ENCODE results near the gene USP21.

Gene USP21

GRCh38 chr1:161177936-161178244 lies 18.6 kb downstream of the USP21 start:
- Histone ChIP-seq H3K27ac (ENCODE audit: insufficient read depth, low read depth, low read length, poor library complexity, severe bottlenecking) (peak overlapping the region; percentile 51), H3K4me3 (ENCODE audit: insufficient read depth, low read depth, low read length) (peak overlapping the region; percentile 74), H3K9me3 (ENCODE audit: control insufficient read depth, low read length) (no peaks in the 10 kb centered on the region), H3K27me3 (ENCODE audit: control insufficient read depth, insufficient read depth, low read length, poor library complexity, severe bottlenecking) (no peaks in the 10 kb centered on the region), H3K36me3 (ENCODE audit: control insufficient read depth, insufficient read depth, low read length) (peaks cover 17% of the 10 kb centered on the region), H3K4me1 (ENCODE audit: control insufficient read depth, insufficient read depth, low read length) (no peaks in the 10 kb centered on the region)
- 63 to 67% methylated on average over 9 of the region's 9 CpGs for WGBS, 2 experiments

DNA sequence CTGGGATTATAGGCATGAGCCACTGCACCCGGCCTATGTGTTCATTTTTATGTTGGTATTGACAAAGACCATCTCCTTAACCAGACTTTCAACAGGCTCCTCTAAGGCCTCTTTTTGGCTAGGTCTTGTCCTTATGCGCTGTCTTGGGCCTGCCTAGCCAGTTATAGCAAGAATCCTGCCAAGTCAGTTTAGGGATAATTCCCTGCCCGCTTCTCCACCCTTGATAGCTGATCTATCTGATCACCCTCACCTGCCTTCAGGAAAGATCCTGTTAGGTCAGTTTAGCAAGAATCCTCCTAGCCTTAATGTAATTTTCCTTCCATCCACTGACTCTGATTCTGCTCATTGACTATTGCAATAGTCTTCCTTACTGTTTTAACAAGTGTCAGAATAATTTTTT lies 20.4 kb downstream of the USP21 start:
- Histone ChIP-seq H3K27me3 (ENCODE audit: control insufficient read depth, insufficient read depth, low read length, poor library complexity, severe bottlenecking) (no peaks in the 10 kb centered on the region), H3K27ac (ENCODE audit: insufficient read depth, low read depth, low read length, poor library complexity, severe bottlenecking) (no peak overlapping the region), H3K36me3 (ENCODE audit: control insufficient read depth, insufficient read depth, low read length) (peaks cover 4% of the 10 kb centered on the region), H3K9me3 (ENCODE audit: control insufficient read depth, low read length) (no peaks in the 10 kb centered on the region), H3K4me1 (ENCODE audit: control insufficient read depth, insufficient read depth, low read length) (no peaks in the 10 kb centered on the region), H3K4me3 (ENCODE audit: insufficient read depth, low read depth, low read length) (no peak overlapping the region)
- WGBS, 2 experiments, result 92 to 95% methylated on average over 3 of the region's 3 CpGs

DNA sequence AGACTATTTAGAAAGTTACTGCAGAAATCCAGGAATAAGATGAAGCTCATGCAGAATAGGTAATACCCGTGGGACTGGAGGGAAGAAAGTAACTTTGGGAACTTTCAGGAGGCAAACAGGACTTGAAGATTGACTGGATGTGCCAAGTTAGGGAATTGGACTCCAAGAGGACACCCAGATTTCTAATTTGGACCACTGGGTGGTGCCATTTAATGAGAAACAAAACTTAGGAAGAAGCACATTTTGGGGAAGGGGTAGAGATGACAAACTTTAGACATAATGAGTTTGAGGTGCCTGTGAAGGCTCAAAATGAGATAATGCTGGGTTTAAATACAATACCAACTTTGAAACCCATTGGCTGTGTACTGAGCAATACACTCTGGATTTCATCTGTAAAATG lies 21.3 kb downstream of the USP21 start:
- Histone ChIP-seq H3K27me3 (ENCODE audit: control insufficient read depth, insufficient read depth, low read length, poor library complexity, severe bottlenecking) (no peaks in the 10 kb centered on the region), H3K27ac (ENCODE audit: insufficient read depth, low read depth, low read length, poor library complexity, severe bottlenecking) (no peak overlapping the region), H3K9me3 (ENCODE audit: control insufficient read depth, low read length) (no peaks in the 10 kb centered on the region), H3K36me3 (ENCODE audit: control insufficient read depth, insufficient read depth, low read length) (no peaks in the 10 kb centered on the region), H3K4me3 (ENCODE audit: insufficient read depth, low read depth, low read length) (no peak overlapping the region), H3K4me1 (ENCODE audit: control insufficient read depth, insufficient read depth, low read length) (no peaks in the 10 kb centered on the region)
- 75% methylated on average over 1 of the region's 1 CpG for WGBS, 2 experiments

DNA sequence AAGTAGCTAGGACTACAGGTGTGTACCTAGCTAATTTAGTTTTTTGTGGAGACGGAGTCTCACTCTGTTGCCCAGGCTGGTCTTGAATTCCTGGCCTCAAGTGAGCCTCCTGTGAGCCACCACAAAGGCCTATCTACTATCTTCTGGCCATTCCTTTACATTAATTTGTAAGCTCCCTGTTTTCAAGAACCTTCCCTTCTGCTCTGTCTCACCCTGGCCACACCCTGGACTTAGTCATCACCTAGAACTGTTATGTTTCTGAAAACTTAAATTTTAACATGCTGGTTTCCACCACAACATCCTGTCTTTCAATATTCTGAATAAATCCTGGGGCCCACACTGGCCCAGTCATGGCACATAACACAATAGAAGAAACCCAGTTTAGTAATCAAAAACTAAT lies 22.9 kb downstream of the USP21 start:
- 83 to 100% methylated on average over 1 of the region's 1 CpG for WGBS, 2 experiments
- Histone ChIP-seq H3K36me3 (ENCODE audit: control insufficient read depth, insufficient read depth, low read length) (no peaks in the 10 kb centered on the region), H3K27ac (ENCODE audit: insufficient read depth, low read depth, low read length, poor library complexity, severe bottlenecking) (no peak overlapping the region), H3K27me3 (ENCODE audit: control insufficient read depth, insufficient read depth, low read length, poor library complexity, severe bottlenecking) (no peaks in the 10 kb centered on the region), H3K9me3 (ENCODE audit: control insufficient read depth, low read length) (no peaks in the 10 kb centered on the region), H3K4me1 (ENCODE audit: control insufficient read depth, insufficient read depth, low read length) (no peaks in the 10 kb centered on the region), H3K4me3 (ENCODE audit: insufficient read depth, low read depth, low read length) (no peak overlapping the region)

GRCh38 chr1:161185282-161185682 lies 26.0 kb downstream of the USP21 start:
- Histone ChIP-seq H3K27me3 (ENCODE audit: control insufficient read depth, insufficient read depth, low read length, poor library complexity, severe bottlenecking) (no peaks in the 10 kb centered on the region), H3K9me3 (ENCODE audit: control insufficient read depth, low read length) (no peaks in the 10 kb centered on the region), H3K4me3 (ENCODE audit: insufficient read depth, low read depth, low read length) (no peak overlapping the region), H3K27ac (ENCODE audit: insufficient read depth, low read depth, low read length, poor library complexity, severe bottlenecking) (no peak overlapping the region), H3K4me1 (ENCODE audit: control insufficient read depth, insufficient read depth, low read length) (no peaks in the 10 kb centered on the region), H3K36me3 (ENCODE audit: control insufficient read depth, insufficient read depth, low read length) (no peaks in the 10 kb centered on the region)
- WGBS, 2 experiments, result 64 to 68% methylated on average over 3 of the region's 3 CpGs

DNA sequence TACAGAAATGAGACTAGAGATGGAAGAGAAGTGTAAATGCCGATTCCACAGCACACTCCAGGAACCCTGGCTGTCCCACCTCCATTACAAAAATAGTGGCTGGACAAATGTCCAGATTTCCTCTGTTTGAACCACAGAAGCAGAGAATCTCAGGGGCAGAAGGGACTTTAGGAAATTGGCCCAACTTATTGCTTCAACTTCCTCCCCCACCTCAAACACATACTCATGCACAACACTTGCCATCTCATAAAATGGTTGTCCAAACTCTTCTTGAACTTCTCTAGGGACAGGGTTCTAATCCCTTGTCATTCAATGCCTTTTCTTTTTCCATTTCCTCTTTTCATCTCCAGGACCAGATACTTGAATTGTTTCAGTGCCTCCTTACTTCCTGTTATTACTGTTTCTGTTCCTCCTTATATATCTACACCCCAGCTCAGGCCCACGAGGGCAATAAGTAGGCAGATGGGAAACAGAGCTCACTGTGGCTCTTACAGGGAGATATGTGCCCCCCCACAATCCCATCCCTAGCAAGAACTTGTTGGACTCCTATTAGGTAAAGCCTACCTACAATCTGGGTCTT lies 26.5 kb downstream of the USP21 start:
- no peaks in the 10 kb centered on the region for H3K4me1 ChIP-seq (ENCODE audit: control insufficient read depth, insufficient read depth, low read length)
- no peak overlapping the region for H3K27ac ChIP-seq (ENCODE audit: insufficient read depth, low read depth, low read length, poor library complexity, severe bottlenecking)
- no peaks in the 10 kb centered on the region for H3K9me3 ChIP-seq (ENCODE audit: control insufficient read depth, low read length)
- no peak overlapping the region for H3K4me3 ChIP-seq (ENCODE audit: insufficient read depth, low read depth, low read length)
- no peaks in the 10 kb centered on the region for H3K36me3 ChIP-seq (ENCODE audit: control insufficient read depth, insufficient read depth, low read length)
- H3K27me3 ChIP-seq (ENCODE audit: control insufficient read depth, insufficient read depth, low read length, poor library complexity, severe bottlenecking), result no peaks in the 10 kb centered on the region
- WGBS, 2 experiments, result 90 to 100% methylated on average over 2 of the region's 2 CpGs

- WGBS, 2 experiments, result 92 to 93% methylated on average over 3 of the region's 3 CpGs
- Histone ChIP-seq H3K4me3 (ENCODE audit: insufficient read depth, low read depth, low read length) (no peak overlapping the region), H3K4me1 (ENCODE audit: control insufficient read depth, insufficient read depth, low read length) (no peaks in the 10 kb centered on the region), H3K27me3 (ENCODE audit: control insufficient read depth, insufficient read depth, low read length, poor library complexity, severe bottlenecking) (no peaks in the 10 kb centered on the region), H3K36me3 (ENCODE audit: control insufficient read depth, insufficient read depth, low read length) (no peaks in the 10 kb centered on the region), H3K27ac (ENCODE audit: insufficient read depth, low read depth, low read length, poor library complexity, severe bottlenecking) (no peak overlapping the region), H3K9me3 (ENCODE audit: control insufficient read depth, low read length) (no peaks in the 10 kb centered on the region)
Observed at GRCh38 chr1:161187311-161187710, 28.0 kb downstream of the USP21 start.

DNA sequence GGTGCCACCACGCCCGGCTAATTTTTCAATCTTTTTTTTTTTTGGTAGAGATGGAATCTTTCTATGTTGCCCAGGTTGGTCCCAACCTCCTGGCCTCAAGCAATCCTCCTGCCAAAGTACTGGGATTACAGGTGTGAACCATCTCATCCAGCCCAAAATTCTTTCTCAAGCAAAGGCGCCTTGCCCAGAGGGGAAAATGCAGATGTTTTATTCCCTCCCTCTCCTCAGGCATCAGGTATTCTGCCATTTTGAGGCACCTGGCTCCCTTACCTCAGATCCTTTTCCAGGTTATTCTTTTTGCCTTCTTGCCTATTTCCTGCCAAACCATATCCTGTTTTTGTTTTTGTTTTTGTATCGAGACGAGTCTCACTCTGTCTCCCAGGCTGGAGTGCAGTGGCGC lies 29.1 kb downstream of the USP21 start:
- Histone ChIP-seq H3K4me3 (ENCODE audit: insufficient read depth, low read depth, low read length) (no peak overlapping the region), H3K27ac (ENCODE audit: insufficient read depth, low read depth, low read length, poor library complexity, severe bottlenecking) (no peak overlapping the region), H3K4me1 (ENCODE audit: control insufficient read depth, insufficient read depth, low read length) (no peaks in the 10 kb centered on the region), H3K9me3 (ENCODE audit: control insufficient read depth, low read length) (no peaks in the 10 kb centered on the region), H3K36me3 (ENCODE audit: control insufficient read depth, insufficient read depth, low read length) (no peaks in the 10 kb centered on the region), H3K27me3 (ENCODE audit: control insufficient read depth, insufficient read depth, low read length, poor library complexity, severe bottlenecking) (no peaks in the 10 kb centered on the region)
- WGBS, 2 experiments, result 94% methylated on average over 6 of the region's 6 CpGs

DNA sequence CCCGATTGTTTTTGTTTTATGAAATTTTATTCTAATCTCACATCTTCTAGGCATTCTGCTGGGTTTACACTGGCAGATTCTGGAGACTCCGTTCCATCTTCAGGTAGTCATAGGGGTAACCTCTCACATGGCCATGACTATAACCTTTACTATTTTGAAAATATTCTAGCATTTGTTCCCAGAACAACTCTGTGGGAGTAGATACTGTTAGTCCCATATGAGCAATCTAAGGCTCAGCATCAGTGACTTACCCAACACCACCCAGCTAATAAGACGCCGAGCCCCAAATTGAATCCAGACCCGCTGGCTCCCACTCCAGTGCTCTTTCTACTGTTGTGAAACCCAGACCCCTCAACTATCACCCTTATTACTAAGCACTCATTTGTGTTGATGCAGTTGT lies 29.7 kb downstream of the USP21 start:
- Histone ChIP-seq H3K27ac (ENCODE audit: insufficient read depth, low read depth, low read length, poor library complexity, severe bottlenecking) (no peak overlapping the region), H3K4me1 (ENCODE audit: control insufficient read depth, insufficient read depth, low read length) (no peaks in the 10 kb centered on the region), H3K36me3 (ENCODE audit: control insufficient read depth, insufficient read depth, low read length) (no peaks in the 10 kb centered on the region), H3K27me3 (ENCODE audit: control insufficient read depth, insufficient read depth, low read length, poor library complexity, severe bottlenecking) (no peaks in the 10 kb centered on the region), H3K9me3 (ENCODE audit: control insufficient read depth, low read length) (no peaks in the 10 kb centered on the region), H3K4me3 (ENCODE audit: insufficient read depth, low read depth, low read length) (no peak overlapping the region)
- WGBS, 2 experiments, result 87 to 91% methylated on average over 5 of the region's 5 CpGs

DNA sequence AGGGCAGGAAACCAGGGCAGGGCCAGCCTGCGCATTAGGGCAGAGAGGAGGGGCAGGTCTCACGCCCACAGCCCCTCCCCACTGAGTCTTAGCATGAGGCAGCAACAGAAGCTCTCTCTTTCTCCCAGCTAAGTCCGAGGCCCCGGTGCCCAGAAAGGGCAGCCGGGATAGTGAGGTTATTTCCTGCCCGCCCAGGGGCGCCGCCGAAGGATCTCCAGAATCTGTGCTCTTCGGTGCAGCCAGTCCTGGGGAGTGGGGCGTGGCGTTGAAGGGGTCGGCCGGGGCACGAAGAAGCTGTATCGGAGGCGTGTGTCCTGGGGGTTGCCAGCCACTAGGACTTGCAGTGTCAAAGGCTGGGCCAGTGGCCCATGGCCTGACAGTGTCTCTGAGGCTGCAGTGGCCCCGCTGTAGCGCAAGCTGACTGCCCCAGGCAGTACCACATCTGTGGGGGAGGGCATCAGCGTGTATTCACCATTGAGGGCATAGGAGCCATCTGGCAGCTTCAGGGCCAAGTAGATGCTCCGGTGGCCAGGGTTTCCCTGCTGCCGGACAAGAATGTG lies 31.7 kb downstream of the USP21 start:
- Histone ChIP-seq H3K36me3 (ENCODE audit: control insufficient read depth, insufficient read depth, low read length) (no peaks in the 10 kb centered on the region), H3K9me3 (ENCODE audit: control insufficient read depth, low read length) (no peaks in the 10 kb centered on the region), H3K4me1 (ENCODE audit: control insufficient read depth, insufficient read depth, low read length) (no peaks in the 10 kb centered on the region), H3K27ac (ENCODE audit: insufficient read depth, low read depth, low read length, poor library complexity, severe bottlenecking) (no peak overlapping the region), H3K4me3 (ENCODE audit: insufficient read depth, low read depth, low read length) (no peak overlapping the region), H3K27me3 (ENCODE audit: control insufficient read depth, insufficient read depth, low read length, poor library complexity, severe bottlenecking) (no peaks in the 10 kb centered on the region)
- 88% methylated on average over 22 of the region's 22 CpGs for WGBS, 2 experiments

GRCh38 chr1:161191971-161192370 lies 32.7 kb downstream of the USP21 start:
- Histone ChIP-seq H3K4me3 (ENCODE audit: insufficient read depth, low read depth, low read length) (no peak overlapping the region), H3K27me3 (ENCODE audit: control insufficient read depth, insufficient read depth, low read length, poor library complexity, severe bottlenecking) (no peaks in the 10 kb centered on the region), H3K27ac (ENCODE audit: insufficient read depth, low read depth, low read length, poor library complexity, severe bottlenecking) (no peak overlapping the region), H3K36me3 (ENCODE audit: control insufficient read depth, insufficient read depth, low read length) (no peaks in the 10 kb centered on the region), H3K4me1 (ENCODE audit: control insufficient read depth, insufficient read depth, low read length) (peaks cover 8% of the 10 kb centered on the region), H3K9me3 (ENCODE audit: control insufficient read depth, low read length) (no peaks in the 10 kb centered on the region)
- 92% methylated on average over 7 to 8 of the region's 8 CpGs for WGBS, 2 experiments
